ENCODE results near the gene GRM7. TPM values are rescaled to one million over a fixed set of nuclear protein-coding genes. Genes with fewer than 3 reads are reported as not detected.

GRM7 gene
- total RNA-seq, 1 experiment from 2014 or later, result 0.28 TPM

DNA sequence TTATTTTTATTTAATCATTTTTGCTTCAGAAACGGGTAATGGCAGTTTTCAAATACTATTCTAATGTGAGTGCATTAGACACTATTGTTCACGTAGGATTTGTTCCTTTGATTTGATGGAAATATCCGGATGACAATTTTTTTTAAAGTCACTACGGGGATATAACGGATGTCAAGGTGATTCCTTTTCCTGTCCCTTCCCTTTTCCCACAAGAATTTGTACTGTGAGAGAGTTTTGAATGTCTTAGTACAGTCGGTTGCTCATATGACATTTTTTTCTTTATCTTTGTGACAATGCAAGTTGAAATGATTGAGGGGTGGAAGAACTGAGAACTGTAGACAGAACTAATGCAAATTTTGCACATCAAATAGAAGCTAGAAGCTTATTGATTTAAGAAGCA is 209.5 kb downstream of the GRM7 start:
- Histone ChIP-seq H3K79me1 (ENCODE audit: insufficient read depth, low read depth, low read length, poor library complexity, severe bottlenecking) (no peaks in the 10 kb centered on the region), H4K91ac (ENCODE audit: insufficient read length, low read depth, low read length) (no peak overlapping the region), H3T11ph (ENCODE audit: low read length) (no peak overlapping the region), H3K23ac (ENCODE audit: insufficient read length, low read depth, low read length) (no peak overlapping the region), H3K27ac (ENCODE audit: insufficient read length, low read depth, low read length) (no peak overlapping the region), H3K27me3 (ENCODE audit: insufficient read depth, low read length) (no peaks in the 10 kb centered on the region), H4K5ac (ENCODE audit: insufficient read length, low read depth, low read length) (no peak overlapping the region), H4K20me1 (ENCODE audit: control insufficient read depth, insufficient read depth, insufficient read length) (no peaks in the 10 kb centered on the region), H3K4me2 (ENCODE audit: insufficient read depth, insufficient read length, low read length) (no peak overlapping the region), H3K4ac (ENCODE audit: low read depth, low read length) (no peak overlapping the region), H2BK15ac (ENCODE audit: low read depth, low read length) (no peak overlapping the region), H2BK120ac (ENCODE audit: low read depth, low read length, poor library complexity, severe bottlenecking) (no peak overlapping the region), H3K18ac (ENCODE audit: insufficient read length, low read depth, low read length) (no peak overlapping the region), H2AFZ (ENCODE audit: low read length) (no peak overlapping the region), H2AK5ac (ENCODE audit: insufficient read length, low read length) (no peak overlapping the region), H2BK5ac (ENCODE audit: insufficient read length, low read length) (no peak overlapping the region), H2BK20ac (ENCODE audit: low read depth, low read length, poor library complexity, severe bottlenecking) (no peak overlapping the region), H3K9ac (ENCODE audit: extremely low read depth, insufficient read length, low read length) (no peak overlapping the region), H2BK12ac (ENCODE audit: insufficient read length, low read depth, low read length) (no peak overlapping the region), H3K23me2 (ENCODE audit: insufficient read length, low read depth, low read length, poor library complexity, severe bottlenecking) (no peaks in the 10 kb centered on the region), H3K79me2 (ENCODE audit: insufficient read depth, low read length) (no peaks in the 10 kb centered on the region), H3K9me3 (ENCODE audit: control insufficient read depth, low read depth, low read length) (no peaks in the 10 kb centered on the region), H3K4me1 (ENCODE audit: insufficient read depth, low read length) (no peaks in the 10 kb centered on the region; the same call in 1 of the 2 replicates), H3K56ac (ENCODE audit: insufficient read length, low read depth, low read length) (no peak overlapping the region), H4K8ac (replicated peaks; ENCODE audit: insufficient read length, low read depth, low read length) (no peak overlapping the region), H3K14ac (ENCODE audit: insufficient read depth, low read length) (no peak overlapping the region)
- DNase-seq, result no peak
- no peaks in the 10 kb centered on the region for H3K4me1 Mint-ChIP-seq
- H3K27me3 Mint-ChIP-seq (ENCODE audit: low read depth), result no peaks in the 10 kb centered on the region
- TF ChIP-seq, protein P1, sequence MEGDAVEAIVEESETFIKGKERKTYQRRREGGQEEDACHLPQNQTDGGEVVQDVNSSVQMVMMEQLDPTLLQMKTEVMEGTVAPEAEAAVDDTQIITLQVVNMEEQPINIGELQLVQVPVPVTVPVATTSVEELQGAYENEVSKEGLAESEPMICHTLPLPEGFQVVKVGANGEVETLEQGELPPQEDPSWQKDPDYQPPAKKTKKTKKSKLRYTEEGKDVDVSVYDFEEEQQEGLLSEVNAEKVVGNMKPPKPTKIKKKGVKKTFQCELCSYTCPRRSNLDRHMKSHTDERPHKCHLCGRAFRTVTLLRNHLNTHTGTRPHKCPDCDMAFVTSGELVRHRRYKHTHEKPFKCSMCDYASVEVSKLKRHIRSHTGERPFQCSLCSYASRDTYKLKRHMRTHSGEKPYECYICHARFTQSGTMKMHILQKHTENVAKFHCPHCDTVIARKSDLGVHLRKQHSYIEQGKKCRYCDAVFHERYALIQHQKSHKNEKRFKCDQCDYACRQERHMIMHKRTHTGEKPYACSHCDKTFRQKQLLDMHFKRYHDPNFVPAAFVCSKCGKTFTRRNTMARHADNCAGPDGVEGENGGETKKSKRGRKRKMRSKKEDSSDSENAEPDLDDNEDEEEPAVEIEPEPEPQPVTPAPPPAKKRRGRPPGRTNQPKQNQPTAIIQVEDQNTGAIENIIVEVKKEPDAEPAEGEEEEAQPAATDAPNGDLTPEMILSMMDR (conservative IDR thresholded peaks at IDR 0.05), result no peak
- no peak overlapping the region for H3K4me3 Mint-ChIP-seq
- WGBS (ENCODE audit: extremely low coverage, insufficient read length, low lambda C conversion rate), result no CpG with 5 or more reads among the region's 6 CpGs
- H3K27ac Mint-ChIP-seq, result no peak overlapping the region; a peak in 1 of 7 replicates
- H3K36me3 Mint-ChIP-seq (ENCODE audit: insufficient read depth in 1 of 3, low read depth in 3 of 3), result peaks cover 0 to 1% (median 0%) of the 10 kb centered on the region in 3 experiments; a peak in 1 of 7 replicates
- peaks cover 5 to 12% of the 10 kb centered on the region in 2 experiments; a peak in 4 of 5 replicates for H3K9me3 Mint-ChIP-seq
